HepG2 (cell line): ENCODE measurements around the gene USP30. TPM values are rescaled to one million over a fixed set of nuclear protein-coding genes. Genes with fewer than 3 reads are reported as not detected.
A peak's percentile ranks its signal among the peaks of the same experiment; 100 is the strongest.

Experiments
- AHR ChIP-seq: IDR thresholded peaks from 2 replicates; pipeline ENCODE4 v1.6.1; 2018; ENCODE audit warnings: missing genetic modification reagents, missing compliant biosample characterization
- AKAP8 ChIP-seq: sonication (generic); formaldehyde crosslinking; IDR thresholded peaks from 2 replicates; pipeline ENCODE4 v1.5.1; 2020; ENCODE audit warnings: mild to moderate bottlenecking, missing genetic modification reagents
- GATA4 ChIP-seq: sonication (generic); IDR thresholded peaks from 2 replicates; pipeline ENCODE4 v1.6.1; 2016; ENCODE audit warnings: antibody characterized with exemption, low read depth, borderline replicate concordance
- HMG20B ChIP-seq: conservative IDR thresholded peaks from 2 replicates; pipeline ENCODE4 v1.6.1; 2016; ENCODE audit warnings: missing genetic modification reagents, missing compliant biosample characterization
- HMGXB3 ChIP-seq: sonication (generic); formaldehyde crosslinking; IDR thresholded peaks from 2 replicates; pipeline ENCODE4 v1.4.0; 2020; ENCODE audit warnings: missing genetic modification reagents, borderline replicate concordance
- HOXA3 ChIP-seq: sonication (generic); formaldehyde crosslinking; IDR thresholded peaks from 2 replicates; pipeline ENCODE4 v1.5.0; 2020; ENCODE audit warnings: missing genetic modification reagents
- JDP2 ChIP-seq: sonication (generic); formaldehyde crosslinking; IDR thresholded peaks from 2 replicates; pipeline ENCODE4 v1.8.1; 2022; ENCODE audit warnings: missing genetic modification reagents, borderline replicate concordance
- MAFK ChIP-seq, 2 experiments: IDR thresholded peaks in 1 of 2; conservative IDR thresholded peaks in 1 of 2; 2 replicates each; pipeline ENCODE4 v1.6.1; 2011; ENCODE audit warnings: improper control_type of control experiment in 2 of 2, low read length in 2 of 2
- MEIS2 ChIP-seq: sonication (generic); formaldehyde crosslinking; IDR thresholded peaks from 2 replicates; pipeline ENCODE4 v1.9.0; 2021; ENCODE audit warnings: mild to moderate bottlenecking, missing genetic modification reagents
- NCOA1 ChIP-seq: sonication (generic); formaldehyde crosslinking; IDR thresholded peaks from 2 replicates; pipeline ENCODE4 v1.9.0; 2021; ENCODE audit warnings: missing genetic modification reagents
- SMAD3 ChIP-seq: sonication (generic); formaldehyde crosslinking; IDR thresholded peaks from 2 replicates; pipeline ENCODE4 v1.4.0; 2020; ENCODE audit warnings: missing genetic modification reagents
- SP5 ChIP-seq: IDR thresholded peaks from 2 replicates; pipeline ENCODE4 v1.6.1; 2016; ENCODE audit warnings: low read depth, borderline replicate concordance
- SSRP1 ChIP-seq: IDR thresholded peaks from 2 replicates; pipeline ENCODE4 v1.6.1; 2016; ENCODE audit warnings: control low read depth
- ZBTB33 ChIP-seq: sonication (generic); formaldehyde crosslinking; IDR thresholded peaks from 2 replicates; pipeline ENCODE4 v1.4.0; 2020; ENCODE audit warnings: missing genetic modification reagents
- ZC3H4 ChIP-seq: sonication (generic); formaldehyde crosslinking; IDR thresholded peaks from 2 replicates; pipeline ENCODE4 v1.4.0; 2020; ENCODE audit warnings: missing genetic modification reagents, borderline replicate concordance
- ZNF331 ChIP-seq: sonication (generic); formaldehyde crosslinking; IDR thresholded peaks from 2 replicates; pipeline ENCODE4 v1.4.0; 2020; ENCODE audit warnings: missing genetic modification reagents
- ZNF556 ChIP-seq: sonication (generic); formaldehyde crosslinking; IDR thresholded peaks from 2 replicates; pipeline ENCODE4 v1.4.0; 2020; ENCODE audit warnings: mild to moderate bottlenecking, missing genetic modification reagents, borderline replicate concordance
- ZNF614 ChIP-seq: IDR thresholded peaks from 2 replicates; pipeline ENCODE4 v1.6.1; 2018; ENCODE audit warnings: missing biosample characterization, missing genetic modification reagents, inconsistent platforms, borderline replicate concordance
- ZNF747 ChIP-seq: sonication (generic); formaldehyde crosslinking; IDR thresholded peaks from 2 replicates; pipeline ENCODE4 v1.8.1; 2023; ENCODE audit warnings: missing genetic modification reagents, mild to moderate bottlenecking, borderline replicate concordance
- ZNF777 ChIP-seq: sonication (generic); formaldehyde crosslinking; IDR thresholded peaks from 2 replicates; pipeline ENCODE4 v1.4.0; 2020; ENCODE audit warnings: missing genetic modification reagents
- polyA plus RNA-seq, 8 experiments: library from polyadenylated mRNA; depleted of rRNA in 3 of 8; stranded (reverse) in 7 of 8; unstranded in 1 of 8; fragments of >200 nt; fragmentation: Illumina TruSeq in 4 of 8; extraction: Trizol in 4 of 8; gene quantifications; 2 replicates each; pipeline versions ENCODE4 v1.2.1 to v1.2.3, GENCODE V29; 2011 to 2016; ENCODE audit warnings: low read depth in 4 of 8, missing spikeins in 1 of 8, mixed read lengths in 1 of 8; ENCODE audit not compliant: insufficient read depth in 1 of 8
- total RNA-seq, 5 experiments: library from RNA; depleted of rRNA; stranded (reverse); fragments of >200 nt; fragmentation: Illumina TruSeq; extraction: Trizol; gene quantifications; 2 replicates each; pipeline ENCODE4 v1.2.3, GENCODE V29; 2016; ENCODE audit warnings: low read depth in 1 of 5
- TF ChIP-seq, protein P1 (sequence below), 2 experiments: sonication (generic) in 1 of 2; formaldehyde crosslinking in 1 of 2; IDR thresholded peaks; 2 replicates each; pipeline versions ENCODE4 v1.4.0 to v1.6.1; 2018 to 2020; ENCODE audit warnings: missing genetic modification reagents in 2 of 2, borderline replicate concordance in 1 of 2, low read depth in 1 of 2, mild to moderate bottlenecking in 1 of 2, missing biosample characterization in 1 of 2

Gene USP30
- total and polyA plus RNA-seq, 2 of the 13 experiments (the other 11 are each of a cell fraction or from before 2014, with no cell fraction given), result 11.2 to 20.8 TPM

GRCh38 chr12:109020796-109021380, 31.5 kb upstream of the USP30 start, which contains the start of gene SVOP (continued):
- TF ChIP-seq ZBTB33 (CRISPR knock-in tag) (0 out of 2 replicates have a peak, but pooled peaks have one; percentile 14), HMGXB3 (CRISPR knock-in tag) (peak; percentile 89), ZNF747 (CRISPR knock-in tag) (no peak), NCOA1 (CRISPR knock-in tag) (no peak), ZNF556 (CRISPR knock-in tag) (peak; percentile 51; the same call in 1 of the 2 replicates), MEIS2 (CRISPR knock-in tag) (peak; percentile 90; the same call in 1 of the 2 replicates), GATA4 (no peak), HOXA3 (CRISPR knock-in tag) (peak; percentile 78), HMG20B (peak; percentile 72; the same call in 1 of the 2 replicates), ZNF331 (CRISPR knock-in tag) (peak; percentile 97), AHR (CRISPR knock-in tag) (peak; percentile 98), AKAP8 (no peak), SSRP1 (CRISPR knock-in tag) (no peak), SMAD3 (peak; percentile 92; the same call in 1 of the 2 replicates), ZNF614 (CRISPR knock-in tag) (peak; percentile 61; the same call in 1 of the 2 replicates), ZC3H4 (CRISPR knock-in tag) (no peak), JDP2 (CRISPR knock-in tag) (peak; percentile 56; the same call in 1 of the 2 replicates), SP5 (CRISPR knock-in tag) (peak; percentile 69), MAFK (conservative IDR thresholded peaks at IDR 0.05 in 1 of 2, IDR thresholded peaks at IDR 0.05 in 1 of 2; ENCODE audit: low read length in 2 of 2) (no peak), ZNF777 (CRISPR knock-in tag) (0 out of 2 replicates have a peak, but pooled peaks have one; percentile 50)
- TF ChIP-seq, protein P1, sequence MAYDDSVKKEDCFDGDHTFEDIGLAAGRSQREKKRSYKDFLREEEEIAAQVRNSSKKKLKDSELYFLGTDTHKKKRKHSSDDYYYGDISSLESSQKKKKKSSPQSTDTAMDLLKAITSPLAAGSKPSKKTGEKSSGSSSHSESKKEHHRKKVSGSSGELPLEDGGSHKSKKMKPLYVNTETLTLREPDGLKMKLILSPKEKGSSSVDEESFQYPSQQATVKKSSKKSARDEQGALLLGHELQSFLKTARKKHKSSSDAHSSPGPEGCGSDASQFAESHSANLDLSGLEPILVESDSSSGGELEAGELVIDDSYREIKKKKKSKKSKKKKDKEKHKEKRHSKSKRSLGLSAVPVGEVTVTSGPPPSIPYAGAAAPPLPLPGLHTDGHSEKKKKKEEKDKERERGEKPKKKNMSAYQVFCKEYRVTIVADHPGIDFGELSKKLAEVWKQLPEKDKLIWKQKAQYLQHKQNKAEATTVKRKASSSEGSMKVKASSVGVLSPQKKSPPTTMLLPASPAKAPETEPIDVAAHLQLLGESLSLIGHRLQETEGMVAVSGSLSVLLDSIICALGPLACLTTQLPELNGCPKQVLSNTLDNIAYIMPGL (CRISPR knock-in tag; IDR thresholded peaks at IDR 0.05; ENCODE audit: borderline replicate concordance in 1 of 2, low read depth in 1 of 2), result peak in 1 of 2 experiments; percentile 58; a peak in 1 of 4 replicates
